ENCODE data around the gene SLC26A1. TPM values are rescaled to one million over a fixed set of nuclear protein-coding genes. Genes with fewer than 3 reads are reported as not detected.

Gene SLC26A1
- total RNA-seq, 6 experiments from 2014 or later: 9.6 to 30.9 (median 23.0) TPM

- H3K4me1 ChIP-seq: no peaks in the 10 kb centered on the region
- H3K9me3 ChIP-seq: no peaks in the 10 kb centered on the region
- whole genome bisulfite sequencing (ENCODE audit: insufficient coverage, low coverage, low lambda C conversion rate, missing lambda C conversion rate): 100% methylated on average over 3 of the region's 52 CpGs
- ATAC-seq (no peak), DNase-seq (no peak)
- TF ChIP-seq CTCF (IDR thresholded peaks at IDR 0.05) (no peak), POLR2A (IDR thresholded peaks at IDR 0.05) (no peak)
- no peak overlapping the region for H3K27ac ChIP-seq
- no peaks in the 10 kb centered on the region for H3K27me3 ChIP-seq
- intact Hi-C loops (cut with DNase I): no loop called here
- no peak overlapping the region for H3K4me3 ChIP-seq
- peaks cover 0 to 3% (median 0%) of the 10 kb centered on the region in 4 donors for H3K36me3 ChIP-seq
Measured at GRCh38 chr4:961351-962230, 31.6 kb downstream of the SLC26A1 start.

GRCh38 chr4:960636-961350, 32.4 kb downstream of the SLC26A1 start:
- peaks cover 0 to 3% (median 0%) of the 10 kb centered on the region in 4 donors for H3K36me3 ChIP-seq
- 92% methylated on average over 10 of the region's 35 CpGs for WGBS (ENCODE audit: insufficient coverage, low coverage, low lambda C conversion rate, missing lambda C conversion rate)
- intact Hi-C loops (cut with DNase I): no loop called here

GRCh38 chr4:960140-960635, 33.0 kb downstream of the SLC26A1 start:
- Histone ChIP-seq H3K4me1 (no peaks in the 10 kb centered on the region), H3K4me3 (no peak overlapping the region), H3K9me3 (no peaks in the 10 kb centered on the region), H3K27ac (no peak overlapping the region), H3K36me3 (peaks cover 0 to 3% (median 0%) of the 10 kb centered on the region in 4 donors), H3K27me3 (no peaks in the 10 kb centered on the region)
- TF ChIP-seq CTCF (IDR thresholded peaks at IDR 0.05): no peak
- no peak for TF ChIP-seq POLR2A (IDR thresholded peaks at IDR 0.05)
- no peak for DNase-seq
- WGBS (ENCODE audit: insufficient coverage, low coverage, low lambda C conversion rate, missing lambda C conversion rate): no CpG with 5 or more reads among the region's 16 CpGs
- ATAC-seq: peak in 1 of 4 donors; percentile 3
- intact Hi-C loops (cut with DNase I): no loop called here

More at GRCh38 chr4:960636-961350, 32.4 kb downstream of the SLC26A1 start:
- no peaks in the 10 kb centered on the region for H3K27me3 ChIP-seq
- DNase-seq: no peak
- peak in 1 of 4 donors; percentile 5 for ATAC-seq
- no peaks in the 10 kb centered on the region for H3K9me3 ChIP-seq
- no peaks in the 10 kb centered on the region for H3K4me1 ChIP-seq
- H3K4me3 ChIP-seq: no peak overlapping the region
- TF ChIP-seq POLR2A (IDR thresholded peaks at IDR 0.05) (no peak), CTCF (IDR thresholded peaks at IDR 0.05) (no peak)
- no peak overlapping the region for H3K27ac ChIP-seq

- Histone ChIP-seq H3K27ac (no peak overlapping the region), H3K9me3 (no peaks in the 10 kb centered on the region), H3K4me3 (no peak overlapping the region), H3K4me1 (no peaks in the 10 kb centered on the region), H3K27me3 (no peaks in the 10 kb centered on the region), H3K36me3 (peaks cover 0 to 3% (median 0%) of the 10 kb centered on the region in 4 donors)
- peak in 1 of 3 donors; percentile 39 for DNase-seq
- peak in 2 of 4 donors; percentile 10 to 12 for ATAC-seq
- TF ChIP-seq CTCF (IDR thresholded peaks at IDR 0.05): no peak
- no peak for TF ChIP-seq POLR2A (IDR thresholded peaks at IDR 0.05)
- WGBS (ENCODE audit: insufficient coverage, low coverage, low lambda C conversion rate, missing lambda C conversion rate): no CpG with 5 or more reads among the region's 24 CpGs
- intact Hi-C loops (cut with DNase I): no loop called here
Measured at GRCh38 chr4:959338-960139, 33.7 kb downstream of the SLC26A1 start.
